ENCODE data around the gene NUMBL.

NUMBL gene

DNA sequence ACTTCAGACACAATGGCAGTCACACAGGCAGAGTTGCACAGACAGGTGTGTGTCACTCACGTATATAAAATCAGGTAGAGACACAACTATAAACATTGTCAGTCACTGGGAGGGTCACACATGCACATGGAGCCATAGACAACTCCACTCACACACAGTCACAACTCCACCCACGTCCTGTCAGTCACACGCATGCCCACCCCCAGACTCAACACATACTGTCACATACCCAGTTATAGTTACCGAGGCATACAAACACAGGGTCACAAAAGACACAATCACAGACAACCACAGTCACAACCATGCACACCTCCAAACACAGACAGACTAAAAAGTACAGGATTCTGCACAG, 1.5 kb downstream of the NUMBL start:
- no peak overlapping the region for H3K4me3 Mint-ChIP-seq
- H3K4me1 Mint-ChIP-seq (ENCODE audit: low read depth): peaks cover 3% of the 10 kb centered on the region
- H3K27me3 Mint-ChIP-seq (ENCODE audit: low read depth): no peaks in the 10 kb centered on the region
- H3K27ac Mint-ChIP-seq: no peak overlapping the region
- no peaks in the 10 kb centered on the region for H3K9me3 Mint-ChIP-seq
- peaks cover 8% of the 10 kb centered on the region for H3K36me3 Mint-ChIP-seq (ENCODE audit: low read depth)

GRCh38 chr19:40688309-40688708, 2.1 kb downstream of the NUMBL start:
- peaks cover 3% of the 10 kb centered on the region for H3K4me1 Mint-ChIP-seq (ENCODE audit: low read depth)
- no peak overlapping the region for H3K4me3 Mint-ChIP-seq
- no peaks in the 10 kb centered on the region for H3K9me3 Mint-ChIP-seq
- peaks cover 8% of the 10 kb centered on the region for H3K36me3 Mint-ChIP-seq (ENCODE audit: low read depth)
- H3K27me3 Mint-ChIP-seq (ENCODE audit: low read depth): no peaks in the 10 kb centered on the region
- H3K27ac Mint-ChIP-seq: no peak overlapping the region

GRCh38 chr19:40687525-40688016, 2.9 kb downstream of the NUMBL start:
- H3K9me3 Mint-ChIP-seq: no peaks in the 10 kb centered on the region
- H3K27ac Mint-ChIP-seq: no peak overlapping the region
- peaks cover 10% of the 10 kb centered on the region for H3K36me3 Mint-ChIP-seq (ENCODE audit: low read depth)
- H3K4me3 Mint-ChIP-seq: no peak overlapping the region
- H3K4me1 Mint-ChIP-seq (ENCODE audit: low read depth): peaks cover 3% of the 10 kb centered on the region
- H3K27me3 Mint-ChIP-seq (ENCODE audit: low read depth): no peaks in the 10 kb centered on the region

DNA sequence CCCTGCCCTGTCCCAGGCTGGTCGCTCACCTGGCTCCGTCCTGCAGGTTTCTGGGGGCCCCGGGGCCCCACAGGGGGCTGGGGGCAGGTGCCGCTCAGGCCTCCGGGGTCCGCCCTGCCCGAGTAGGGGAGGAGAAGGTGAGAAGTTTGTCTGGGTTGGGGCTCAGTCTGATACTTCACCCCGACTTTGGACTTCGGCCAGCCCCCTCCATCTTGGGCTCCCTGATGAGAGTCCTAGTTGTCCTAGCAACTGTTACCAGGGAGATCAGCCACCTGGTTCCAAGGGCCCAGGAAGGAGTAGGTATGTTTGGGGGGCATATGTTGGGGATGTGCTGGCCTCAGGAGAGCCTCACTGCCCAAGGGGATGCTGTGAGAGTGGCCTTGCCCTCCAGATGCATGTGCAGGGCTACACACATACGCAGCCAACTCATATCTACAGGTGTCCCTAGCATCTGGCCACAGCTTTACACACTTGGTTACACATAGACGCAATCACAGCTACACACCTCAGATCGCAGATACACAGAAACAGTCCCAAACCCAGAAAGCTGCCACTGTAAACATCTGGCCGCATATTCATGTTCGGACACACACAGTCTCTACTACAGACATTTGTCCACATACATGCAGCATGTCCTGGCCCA, 3.4 kb downstream of the NUMBL start:
- peaks cover 3% of the 10 kb centered on the region for H3K4me1 Mint-ChIP-seq (ENCODE audit: low read depth)
- no peaks in the 10 kb centered on the region for H3K27me3 Mint-ChIP-seq (ENCODE audit: low read depth)
- H3K9me3 Mint-ChIP-seq: no peaks in the 10 kb centered on the region
- H3K4me3 Mint-ChIP-seq: no peak overlapping the region
- no peak overlapping the region for H3K27ac Mint-ChIP-seq
- H3K36me3 Mint-ChIP-seq (ENCODE audit: low read depth): peaks cover 10% of the 10 kb centered on the region

DNA sequence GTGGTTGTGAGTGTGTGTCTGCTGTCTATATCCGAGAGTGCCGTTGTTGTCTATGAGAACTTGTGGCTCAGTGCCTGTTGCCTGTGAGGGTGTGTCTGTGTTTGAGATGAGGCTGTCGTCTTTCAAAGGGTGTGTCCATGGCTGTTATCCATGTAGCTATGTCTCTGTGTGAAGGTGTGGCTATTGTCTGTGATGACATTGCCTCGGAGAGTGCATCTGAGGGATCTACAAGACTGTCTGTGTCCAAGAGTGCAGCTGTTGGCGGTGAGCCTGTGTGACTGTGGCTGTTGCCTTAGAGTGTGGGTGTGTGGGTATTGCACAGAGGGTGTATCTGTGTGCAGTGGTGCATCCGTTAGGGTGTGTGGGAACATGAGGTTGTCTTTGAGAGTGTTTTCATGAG, 4.9 kb downstream of the NUMBL start:
- H3K4me3 Mint-ChIP-seq: no peak overlapping the region
- H3K4me1 Mint-ChIP-seq (ENCODE audit: low read depth): no peaks in the 10 kb centered on the region
- H3K27ac Mint-ChIP-seq: no peak overlapping the region
- H3K27me3 Mint-ChIP-seq (ENCODE audit: low read depth): no peaks in the 10 kb centered on the region
- H3K36me3 Mint-ChIP-seq (ENCODE audit: low read depth): peaks cover 10% of the 10 kb centered on the region
- H3K9me3 Mint-ChIP-seq: no peaks in the 10 kb centered on the region

GRCh38 chr19:40685016-40685526, 5.4 kb downstream of the NUMBL start:
- H3K9me3 Mint-ChIP-seq: no peaks in the 10 kb centered on the region
- no peak overlapping the region for H3K4me3 Mint-ChIP-seq
- no peaks in the 10 kb centered on the region for H3K4me1 Mint-ChIP-seq (ENCODE audit: low read depth)
- H3K36me3 Mint-ChIP-seq (ENCODE audit: low read depth): peaks cover 10% of the 10 kb centered on the region
- no peaks in the 10 kb centered on the region for H3K27me3 Mint-ChIP-seq (ENCODE audit: low read depth)
- H3K27ac Mint-ChIP-seq: no peak overlapping the region

DNA sequence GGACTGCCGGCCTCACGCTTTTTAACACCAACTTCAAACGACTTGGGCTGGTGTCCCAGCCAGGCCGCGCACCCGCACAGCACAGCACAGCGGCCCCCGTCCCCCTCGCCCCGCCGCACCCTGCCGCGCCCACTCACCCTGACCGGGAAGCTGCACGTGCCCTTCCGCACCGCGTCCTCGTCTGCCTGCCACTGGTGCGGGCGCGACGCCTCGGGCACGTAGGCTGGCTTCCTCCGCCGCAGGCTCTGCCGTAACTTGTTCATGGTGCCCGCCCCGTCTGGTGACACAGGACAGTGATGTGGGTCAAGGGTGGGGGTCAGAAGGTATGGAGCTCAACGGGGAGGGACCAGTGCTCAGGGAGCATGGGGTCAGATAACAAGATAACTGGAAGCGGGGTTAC, 6.2 kb downstream of the NUMBL start:
- no peaks in the 10 kb centered on the region for H3K4me1 Mint-ChIP-seq (ENCODE audit: low read depth)
- no peaks in the 10 kb centered on the region for H3K27me3 Mint-ChIP-seq (ENCODE audit: low read depth)
- H3K9me3 Mint-ChIP-seq: no peaks in the 10 kb centered on the region
- H3K4me3 Mint-ChIP-seq: no peak overlapping the region
- H3K36me3 Mint-ChIP-seq (ENCODE audit: low read depth): peaks cover 10% of the 10 kb centered on the region
- H3K27ac Mint-ChIP-seq: no peak overlapping the region

DNA sequence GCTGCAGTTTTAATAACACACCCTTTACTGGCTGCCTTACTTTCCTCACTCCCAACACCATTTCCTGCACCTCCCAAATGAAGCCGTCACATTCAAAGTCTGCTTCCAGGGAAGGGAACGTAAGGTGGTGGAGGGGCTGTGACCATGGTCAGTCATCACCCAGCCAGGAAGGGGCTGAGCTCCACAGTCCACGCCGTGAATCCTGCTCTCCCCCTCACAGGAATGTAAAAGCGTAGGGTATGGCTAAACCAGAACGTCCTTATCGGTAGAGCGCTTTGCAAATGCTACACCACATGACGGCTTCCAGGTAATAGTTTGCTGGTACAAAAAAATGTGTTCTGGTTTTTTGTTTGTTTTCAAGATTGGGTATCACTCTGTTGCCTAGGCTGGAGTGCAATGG, 7.0 kb downstream of the NUMBL start:
- Mint-ChIP-seq H3K27me3 (ENCODE audit: low read depth) (no peaks in the 10 kb centered on the region), H3K9me3 (no peaks in the 10 kb centered on the region), H3K27ac (no peak overlapping the region), H3K4me3 (no peak overlapping the region), H3K4me1 (ENCODE audit: low read depth) (no peaks in the 10 kb centered on the region), H3K36me3 (ENCODE audit: low read depth) (peaks cover 10% of the 10 kb centered on the region)

DNA sequence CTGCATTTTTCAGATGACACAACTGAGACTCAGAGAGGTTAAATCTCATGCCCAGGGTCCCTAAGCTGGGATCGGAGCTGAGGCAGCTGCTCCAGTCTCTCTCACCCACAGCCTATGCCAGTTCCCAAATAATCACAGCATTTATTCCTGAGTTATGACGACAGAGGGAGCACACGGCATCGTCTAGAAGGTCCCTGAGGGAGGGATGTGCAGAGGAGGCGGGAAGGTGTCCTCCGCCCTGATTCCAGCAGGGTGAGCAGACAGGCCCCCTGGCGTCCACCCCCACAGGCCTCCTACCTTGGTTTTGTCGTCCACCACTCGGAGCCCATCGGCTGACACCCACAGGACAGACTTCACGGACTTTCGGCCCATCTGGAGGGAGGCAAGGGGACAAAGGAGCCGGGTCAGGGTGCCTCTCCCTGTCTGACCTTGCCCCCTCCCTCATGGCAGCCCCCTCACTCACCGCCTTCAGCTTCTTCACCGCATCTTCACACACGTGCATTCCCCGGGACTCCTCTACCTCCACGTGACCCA, 8.0 kb downstream of the NUMBL start:
- peaks cover 10% of the 10 kb centered on the region for H3K36me3 Mint-ChIP-seq (ENCODE audit: low read depth)
- no peaks in the 10 kb centered on the region for H3K4me1 Mint-ChIP-seq (ENCODE audit: low read depth)
- no peaks in the 10 kb centered on the region for H3K27me3 Mint-ChIP-seq (ENCODE audit: low read depth)
- H3K4me3 Mint-ChIP-seq: no peak overlapping the region
- no peaks in the 10 kb centered on the region for H3K9me3 Mint-ChIP-seq
- no peak overlapping the region for H3K27ac Mint-ChIP-seq

GRCh38 chr19:40681039-40681438, 9.4 kb downstream of the NUMBL start:
- no peak overlapping the region for H3K4me3 Mint-ChIP-seq
- H3K36me3 Mint-ChIP-seq (ENCODE audit: low read depth): peaks cover 8% of the 10 kb centered on the region
- H3K4me1 Mint-ChIP-seq (ENCODE audit: low read depth): no peaks in the 10 kb centered on the region
- no peaks in the 10 kb centered on the region for H3K9me3 Mint-ChIP-seq
- H3K27ac Mint-ChIP-seq: no peak overlapping the region
- H3K27me3 Mint-ChIP-seq (ENCODE audit: low read depth): no peaks in the 10 kb centered on the region

GRCh38 chr19:40677156-40677555, 13.3 kb downstream of the NUMBL start:
- H3K4me3 Mint-ChIP-seq: no peak overlapping the region
- H3K36me3 Mint-ChIP-seq (ENCODE audit: low read depth): no peaks in the 10 kb centered on the region
- H3K27ac Mint-ChIP-seq: no peak overlapping the region
- no peaks in the 10 kb centered on the region for H3K9me3 Mint-ChIP-seq
- H3K27me3 Mint-ChIP-seq (ENCODE audit: low read depth): no peaks in the 10 kb centered on the region
- H3K4me1 Mint-ChIP-seq (ENCODE audit: low read depth): no peaks in the 10 kb centered on the region

- no peaks in the 10 kb centered on the region for H3K9me3 Mint-ChIP-seq
- H3K27ac Mint-ChIP-seq: no peak overlapping the region
- H3K36me3 Mint-ChIP-seq (ENCODE audit: low read depth): peaks cover 14% of the 10 kb centered on the region
- H3K4me1 Mint-ChIP-seq (ENCODE audit: low read depth): no peaks in the 10 kb centered on the region
- H3K27me3 Mint-ChIP-seq (ENCODE audit: low read depth): no peaks in the 10 kb centered on the region
- no peak overlapping the region for H3K4me3 Mint-ChIP-seq
These were observed 16.2 kb downstream of the NUMBL start for GRCh38 chr19:40674291-40674690.

GRCh38 chr19:40673397-40673796, 17.1 kb downstream of the NUMBL start:
- Mint-ChIP-seq H3K27me3 (ENCODE audit: low read depth) (no peaks in the 10 kb centered on the region), H3K4me1 (ENCODE audit: low read depth) (no peaks in the 10 kb centered on the region), H3K27ac (no peak overlapping the region), H3K36me3 (ENCODE audit: low read depth) (peaks cover 21% of the 10 kb centered on the region), H3K4me3 (no peak overlapping the region), H3K9me3 (no peaks in the 10 kb centered on the region)

- Mint-ChIP-seq H3K9me3 (no peaks in the 10 kb centered on the region), H3K4me3 (no peak overlapping the region), H3K36me3 (ENCODE audit: low read depth) (peaks cover 22% of the 10 kb centered on the region), H3K4me1 (ENCODE audit: low read depth) (no peaks in the 10 kb centered on the region), H3K27ac (no peak overlapping the region), H3K27me3 (ENCODE audit: low read depth) (no peaks in the 10 kb centered on the region)
These were observed 17.7 kb downstream of the NUMBL start for GRCh38 chr19:40672573-40673299.

DNA sequence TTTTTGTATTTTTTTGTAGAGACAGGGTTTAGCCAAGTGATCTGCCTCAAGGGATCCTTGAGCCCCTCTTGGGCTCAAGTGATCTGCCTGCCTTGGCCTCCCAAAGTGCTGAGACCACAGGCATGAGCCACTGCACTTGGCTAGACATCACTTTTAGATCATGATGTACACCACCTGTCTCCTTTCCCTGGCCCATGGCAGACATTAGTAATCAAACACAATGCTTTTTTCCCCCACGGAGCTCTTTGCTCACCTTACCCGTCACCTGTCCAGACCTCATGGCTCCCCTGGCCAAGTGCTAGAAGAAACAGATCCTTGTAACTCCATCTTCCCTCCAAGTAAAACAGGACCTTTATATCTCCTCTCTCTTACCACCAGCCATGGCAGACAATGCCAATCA, 18.4 kb downstream of the NUMBL start:
- Mint-ChIP-seq H3K36me3 (ENCODE audit: low read depth) (peaks cover 24% of the 10 kb centered on the region), H3K4me3 (no peak overlapping the region), H3K27ac (no peak overlapping the region), H3K27me3 (ENCODE audit: low read depth) (no peaks in the 10 kb centered on the region), H3K9me3 (no peaks in the 10 kb centered on the region), H3K4me1 (ENCODE audit: low read depth) (peaks cover under 1% of the 10 kb centered on the region)

All from T-helper 1 cell treated with Interleukin-12 subunit alpha and Interleukin-12 subunit beta and Interleukin-4 antibody, amounts not matched to agents 30 μg/mL and 1 μg/mL, for 36 hours (primary cell).